ENCODE data around the gene MCCC2.
"Not testable (repeated sequence)": the region's sequence is repeated elsewhere in the genome, so short reads cannot be mapped to it uniquely, and the experiment has no call there.

Gene MCCC2

DNA sequence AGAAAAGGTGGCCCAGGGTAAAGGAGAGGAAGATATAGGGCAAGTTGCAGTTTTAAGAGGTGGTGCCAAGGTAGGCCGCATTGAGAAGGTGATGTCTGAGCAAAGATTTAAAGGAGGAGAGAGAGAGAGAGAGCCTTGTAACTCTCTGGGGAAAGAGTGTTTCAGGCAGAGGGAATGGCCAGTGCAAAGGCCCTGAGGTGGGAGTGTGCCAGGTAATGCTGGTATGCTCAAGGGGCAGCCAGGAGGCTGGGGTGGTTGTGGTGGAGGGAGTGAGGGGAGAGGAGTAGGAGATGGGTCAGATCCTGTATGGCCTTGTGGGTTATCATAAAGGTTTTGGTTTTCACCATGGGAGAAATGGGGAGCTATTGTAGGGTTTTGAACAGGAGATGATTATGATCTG, 9.9 kb downstream of the MCCC2 start:
- no peak for DNase-seq (ENCODE audit: low spot score)

- DNase-seq (ENCODE audit: low spot score): no peak
Observed at GRCh38 chr5:71600783-71601182, 13.6 kb downstream of the MCCC2 start.

- DNase-seq (ENCODE audit: low spot score): peak; percentile 78
Observed at GRCh38 chr5:71601222-71602026, 14.3 kb downstream of the MCCC2 start.

- DNase-seq (ENCODE audit: low spot score): not testable (repeated sequence)
Observed at GRCh38 chr5:71609916-71610315, 22.8 kb downstream of the MCCC2 start.

DNA sequence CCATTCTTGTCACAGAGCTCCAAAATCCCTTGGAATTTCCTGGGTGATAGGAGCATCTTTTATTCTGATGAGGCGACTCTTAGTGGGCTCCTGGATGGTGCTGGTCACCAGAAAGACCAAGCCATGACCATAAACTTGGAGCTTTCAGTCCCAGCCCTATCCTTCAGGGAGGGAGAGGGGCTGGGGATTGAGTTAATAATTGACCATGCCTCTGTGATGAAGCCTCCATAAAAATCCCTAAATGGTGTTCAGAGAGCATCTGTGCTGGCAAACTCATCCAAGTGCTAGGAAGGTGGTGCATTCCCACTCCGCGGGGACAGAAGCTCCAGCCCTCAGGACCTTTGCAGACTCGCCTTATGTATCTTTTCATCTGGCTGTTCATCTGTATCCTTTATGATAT, 28.7 kb downstream of the MCCC2 start:
- no peak for DNase-seq (ENCODE audit: low spot score)

GRCh38 chr5:71620630-71621029, 33.5 kb downstream of the MCCC2 start:
- DNase-seq (ENCODE audit: low spot score): no peak

DNA sequence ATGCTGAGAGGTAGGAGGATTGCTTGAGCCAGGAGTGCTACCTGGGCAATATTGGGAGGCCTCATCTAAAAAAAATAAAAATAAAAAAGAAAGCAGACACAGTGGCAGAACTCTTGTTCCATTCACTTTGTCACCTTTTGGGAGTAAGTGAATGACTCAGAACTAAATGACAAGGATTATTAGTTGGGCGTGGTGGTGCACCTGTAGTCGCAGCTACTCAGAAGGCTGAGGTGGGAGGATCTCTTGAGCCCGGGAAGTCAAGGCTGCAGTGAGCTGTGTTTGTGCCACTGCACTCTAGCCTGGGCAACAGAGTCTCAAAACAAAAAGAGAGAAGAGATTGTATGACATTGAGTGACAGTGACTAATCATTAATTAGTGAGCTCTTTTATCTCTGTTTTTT, 34.1 kb downstream of the MCCC2 start:
- DNase-seq (ENCODE audit: low spot score): no peak

DNA sequence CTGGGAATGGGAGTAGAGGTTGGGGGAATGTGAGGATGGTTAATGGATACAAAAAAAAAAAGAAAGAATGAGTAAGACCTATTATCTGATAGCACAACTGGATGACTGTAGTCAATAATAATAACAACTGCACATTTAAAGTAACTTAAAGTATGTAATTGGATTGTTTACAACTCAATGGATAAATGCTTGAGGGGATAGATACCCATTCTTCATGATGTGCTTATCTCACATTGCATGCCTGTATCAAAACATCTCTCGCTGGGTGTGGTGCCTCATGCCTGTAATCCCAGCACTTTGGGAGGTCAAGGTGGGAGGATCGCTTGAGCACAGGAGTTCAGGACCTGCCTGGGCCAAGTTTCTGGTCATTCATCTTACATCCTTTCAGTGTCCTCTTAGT, 34.6 kb downstream of the MCCC2 start:
- no peak for DNase-seq (ENCODE audit: low spot score)

DNA sequence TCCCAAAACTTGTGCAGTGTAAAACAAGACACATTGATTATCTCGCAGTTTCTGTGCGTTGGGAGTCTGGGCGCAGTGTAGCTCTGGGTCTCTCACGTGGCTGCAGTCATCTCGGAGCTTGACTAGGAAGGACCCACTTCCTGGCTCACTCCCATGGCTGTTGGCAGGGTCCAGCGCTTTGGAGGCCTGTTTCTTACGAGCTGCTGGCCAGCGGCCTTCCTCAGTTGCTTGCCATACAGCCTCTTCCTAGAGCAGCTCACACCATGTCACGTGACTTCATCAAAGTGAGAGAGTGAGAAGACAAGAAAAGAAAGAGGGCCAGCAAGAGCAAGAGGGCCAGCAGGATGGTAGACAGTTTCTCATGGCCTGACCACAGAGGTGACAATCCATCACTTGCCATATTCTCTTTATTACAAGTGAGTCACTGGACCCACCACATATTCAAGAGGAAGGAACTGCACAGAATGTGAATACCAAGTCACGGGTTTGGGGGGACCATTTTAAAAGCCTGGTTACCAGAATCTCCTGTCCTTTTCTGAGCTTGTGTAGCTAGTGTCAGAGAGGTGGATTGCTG, 36.2 kb downstream of the MCCC2 start:
- no peak for DNase-seq (ENCODE audit: low spot score)

DNA sequence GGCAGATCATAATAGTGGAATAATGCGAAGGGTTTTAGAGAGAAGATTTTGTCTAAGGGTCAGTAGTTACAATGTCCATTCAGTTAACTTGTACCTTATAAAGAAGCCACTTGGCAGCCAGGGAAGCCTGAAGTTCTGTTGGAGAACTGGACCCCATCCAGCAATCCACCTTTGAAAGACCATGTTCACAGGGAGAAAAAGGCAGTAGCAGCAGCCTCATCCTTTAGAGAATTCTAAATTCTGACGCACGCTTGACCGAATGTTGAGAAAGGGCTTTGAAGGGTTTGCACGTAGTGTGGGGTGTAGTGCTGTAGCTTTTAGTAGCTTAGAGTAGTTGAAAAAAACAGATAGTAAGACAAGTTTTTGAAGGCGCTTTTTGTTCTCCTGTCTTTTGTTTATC, 42.8 kb downstream of the MCCC2 start:
- DNase-seq (ENCODE audit: low spot score): no peak

- DNase-seq (ENCODE audit: low spot score): no peak
Observed at GRCh38 chr5:71631070-71631469, 43.9 kb downstream of the MCCC2 start.

DNA sequence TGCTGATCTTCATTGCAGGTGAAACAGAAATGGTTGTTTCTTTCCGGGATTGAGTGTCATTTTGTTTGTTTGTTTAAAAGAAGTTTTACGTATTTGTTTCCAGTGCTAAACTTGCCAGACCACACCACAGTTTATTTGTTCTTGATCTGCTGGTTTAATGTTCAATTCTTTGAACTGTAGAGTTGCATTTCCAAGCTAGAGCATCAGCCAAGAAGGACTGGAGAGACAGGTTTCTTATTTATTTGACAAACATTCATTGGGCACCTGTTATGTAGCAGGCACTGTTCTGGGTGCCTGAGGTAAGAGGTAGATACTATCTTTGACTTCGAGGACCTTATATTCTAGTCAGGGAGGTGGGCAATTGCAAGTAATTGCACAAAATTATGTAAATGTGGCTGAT, 45.0 kb downstream of the MCCC2 start:
- DNase-seq (ENCODE audit: low spot score): no peak

DNA sequence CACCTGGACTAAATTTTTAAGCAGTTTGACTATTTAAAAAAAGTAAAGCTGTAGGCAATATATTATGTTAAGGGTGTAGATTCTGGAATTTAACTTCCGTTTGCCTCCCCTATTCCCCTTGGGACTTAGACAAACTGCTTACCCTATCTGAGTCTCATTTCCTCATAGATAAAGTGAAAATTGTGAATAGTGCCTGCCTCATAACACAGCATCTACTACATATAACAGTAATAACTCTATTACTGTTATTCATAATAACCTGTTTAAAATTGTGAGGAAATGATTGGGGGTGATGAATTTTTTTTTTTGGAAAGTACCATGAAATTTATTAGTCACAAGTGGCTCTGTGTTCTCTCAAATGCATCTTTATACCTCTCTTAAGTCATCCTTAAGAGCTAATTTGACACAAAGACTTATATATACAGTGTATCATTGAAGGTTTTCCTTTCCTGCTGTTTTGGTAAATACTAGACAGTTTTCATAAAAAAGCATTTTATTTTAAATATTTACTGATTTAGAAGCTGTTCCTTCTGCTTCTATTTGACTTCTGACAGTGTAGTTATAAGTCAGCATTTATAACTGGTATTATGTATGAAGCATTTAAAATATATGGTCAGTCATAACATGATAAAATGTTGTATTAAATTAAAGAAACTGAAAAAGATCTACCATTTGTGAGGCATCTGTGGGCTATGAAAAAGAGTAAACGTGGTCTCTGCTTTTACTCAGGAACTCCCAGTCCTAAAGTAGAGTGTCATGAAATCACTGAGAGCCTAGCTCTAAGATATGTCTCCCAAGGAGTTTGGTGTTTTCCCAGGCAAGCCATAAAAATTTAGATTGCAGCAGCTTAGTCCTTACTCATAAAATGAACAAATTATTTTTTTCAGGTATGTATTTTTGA, 46.4 kb downstream of the MCCC2 start:
- no peak for DNase-seq (ENCODE audit: low spot score)

GRCh38 chr5:71637133-71637532, 50.0 kb downstream of the MCCC2 start:
- no peak for DNase-seq (ENCODE audit: low spot score)

GRCh38 chr5:71640408-71640807, 53.3 kb downstream of the MCCC2 start:
- no peak for DNase-seq (ENCODE audit: low spot score)

DNA sequence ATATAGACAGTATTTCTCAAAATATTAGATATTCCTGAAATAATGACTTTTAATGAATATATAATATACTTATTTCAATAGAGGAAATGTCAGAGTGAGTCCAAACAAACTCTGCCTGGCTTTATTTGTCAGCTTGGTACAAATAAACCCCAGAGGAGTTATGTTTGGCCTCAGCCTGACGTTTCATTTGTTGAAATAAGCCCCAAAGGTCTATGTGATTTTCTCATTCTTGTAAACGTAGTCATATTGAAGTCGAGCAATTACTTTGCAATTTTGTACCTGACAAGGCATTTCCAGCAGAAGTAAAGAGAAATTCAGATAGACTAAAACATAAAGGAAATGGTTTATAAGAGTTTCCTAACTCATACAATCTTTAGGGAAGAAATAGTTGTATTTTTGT, 57.9 kb downstream of the MCCC2 start:
- DNase-seq (ENCODE audit: low spot score): no peak

DNA sequence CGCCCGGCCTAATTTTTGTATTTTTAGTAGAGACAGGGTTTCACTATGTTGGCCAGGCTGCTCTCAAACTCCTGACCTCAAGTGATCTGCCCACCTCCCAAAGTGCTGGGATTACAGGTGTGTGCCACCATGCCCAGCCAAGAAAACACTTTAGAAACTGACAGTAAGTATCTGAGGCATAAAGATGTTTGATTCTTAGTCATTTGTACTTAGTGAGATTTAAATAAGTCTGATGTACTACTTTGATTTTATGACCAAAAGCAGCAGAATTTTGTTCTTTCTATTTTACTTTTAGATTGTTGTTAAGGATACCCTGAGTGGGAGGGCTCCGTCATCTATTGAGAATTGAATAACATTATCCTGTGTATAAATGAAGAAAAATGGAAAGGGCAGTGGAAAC, 63.8 kb downstream of the MCCC2 start:
- DNase-seq (ENCODE audit: low spot score): not testable (repeated sequence)

DNA sequence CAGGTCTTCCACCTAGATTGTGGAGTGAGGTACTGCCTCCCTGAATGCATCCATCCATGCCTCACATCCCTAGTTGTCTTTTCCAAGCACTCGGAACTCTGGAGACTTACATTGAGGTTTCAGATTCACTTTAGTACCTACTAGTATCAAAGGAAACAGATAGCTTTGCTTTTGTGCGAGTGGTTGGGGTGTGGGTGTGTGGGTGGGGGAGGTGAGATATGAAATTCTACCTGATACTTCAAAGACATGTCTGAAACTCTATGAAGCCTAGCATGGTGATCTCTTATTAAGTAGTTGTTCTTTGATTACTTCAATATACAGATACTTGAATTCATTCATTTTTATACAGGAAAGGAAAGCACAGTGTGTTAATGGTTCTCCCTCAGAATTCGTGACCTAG, 64.4 kb downstream of the MCCC2 start:
- DNase-seq (ENCODE audit: low spot score): no peak

DNA sequence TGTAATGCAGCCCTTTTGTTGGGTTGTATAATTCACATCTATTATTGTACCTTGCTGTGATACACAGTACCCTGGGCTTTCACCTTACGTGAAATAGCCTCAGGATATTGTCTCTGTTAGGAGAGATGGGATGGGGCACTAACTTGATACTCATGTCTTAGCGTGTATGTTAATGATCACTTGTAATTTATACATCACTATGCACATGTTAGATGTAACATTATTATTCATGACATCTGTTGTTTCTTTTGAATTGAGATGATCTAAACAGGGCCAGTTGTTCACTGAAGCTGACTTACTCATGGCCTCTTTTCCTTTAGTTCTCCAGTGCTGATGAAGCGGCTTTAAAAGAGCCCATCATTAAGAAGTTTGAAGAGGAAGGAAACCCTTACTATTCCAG, 65.2 kb downstream of the MCCC2 start:
- DNase-seq (ENCODE audit: low spot score): no peak

DNA sequence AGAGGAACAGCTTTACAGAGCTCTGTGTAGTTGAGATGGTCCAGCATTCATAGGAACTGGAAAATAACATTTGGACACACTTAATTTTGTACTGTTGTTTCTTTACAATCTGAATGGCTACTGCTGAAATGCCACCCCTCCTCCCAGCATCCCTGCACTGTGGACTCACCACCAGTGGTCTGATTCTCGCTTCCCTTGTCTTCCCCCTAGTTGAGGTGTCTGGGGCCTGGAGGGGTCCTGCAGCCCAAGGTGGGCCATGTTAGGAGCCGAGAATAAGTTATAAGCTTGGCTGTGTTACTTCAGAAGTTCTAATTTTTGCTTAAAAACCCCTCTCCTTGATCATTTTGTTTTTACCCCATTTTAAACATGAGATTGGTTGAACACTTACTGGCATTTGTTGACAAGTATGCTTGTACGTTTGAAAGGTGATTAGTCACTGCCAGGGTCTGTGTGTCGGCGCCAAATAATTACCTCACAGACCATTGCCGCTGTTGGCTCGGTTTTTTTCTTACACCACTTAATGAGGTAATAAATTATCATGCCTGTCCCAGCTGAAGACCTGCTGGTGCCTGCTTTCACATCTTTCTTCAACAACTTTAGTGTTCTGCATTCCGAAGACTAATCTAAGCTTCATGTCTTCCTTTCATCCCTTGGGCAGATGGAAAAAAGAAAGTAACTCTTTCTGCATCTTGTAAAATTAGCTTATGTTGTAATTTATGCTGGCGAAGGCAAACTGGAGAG, 65.8 kb downstream of the MCCC2 start:
- no peak for DNase-seq (ENCODE audit: low spot score)

DNA sequence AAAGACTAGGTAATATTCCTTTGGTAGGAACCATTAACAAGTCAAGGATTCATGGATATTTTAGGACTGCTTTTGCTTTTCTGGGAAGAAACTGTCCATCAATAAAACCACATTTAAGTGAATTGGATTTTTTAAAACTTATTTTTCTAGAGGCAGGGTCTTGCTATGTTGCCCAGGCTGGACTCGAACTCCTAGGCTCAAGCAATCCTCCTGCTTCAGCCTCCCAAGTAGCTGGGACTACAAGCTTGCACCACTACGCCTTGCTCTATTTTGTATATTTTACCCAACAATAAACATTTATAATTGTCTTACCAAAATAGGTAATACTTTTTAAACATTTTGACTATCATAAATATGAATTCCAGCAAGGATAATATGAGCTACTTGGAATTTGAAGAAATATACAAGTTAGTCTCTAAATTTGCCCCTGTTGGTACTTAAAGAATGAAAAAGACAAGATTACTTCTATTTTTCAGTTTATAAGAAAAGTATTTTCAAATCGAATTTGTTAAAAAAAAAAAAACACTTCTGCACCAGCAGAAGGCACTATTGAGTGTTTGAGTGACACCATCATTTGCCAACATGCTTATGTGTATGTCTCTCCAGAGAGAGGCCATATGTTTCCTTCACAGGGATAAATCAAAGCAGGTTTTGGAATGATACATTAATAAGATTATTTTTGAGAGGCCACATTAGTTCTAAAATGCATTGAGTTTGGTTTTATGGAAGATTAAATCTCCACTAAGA, 71.9 kb downstream of the MCCC2 start:
- no peak for DNase-seq (ENCODE audit: low spot score)

DNA sequence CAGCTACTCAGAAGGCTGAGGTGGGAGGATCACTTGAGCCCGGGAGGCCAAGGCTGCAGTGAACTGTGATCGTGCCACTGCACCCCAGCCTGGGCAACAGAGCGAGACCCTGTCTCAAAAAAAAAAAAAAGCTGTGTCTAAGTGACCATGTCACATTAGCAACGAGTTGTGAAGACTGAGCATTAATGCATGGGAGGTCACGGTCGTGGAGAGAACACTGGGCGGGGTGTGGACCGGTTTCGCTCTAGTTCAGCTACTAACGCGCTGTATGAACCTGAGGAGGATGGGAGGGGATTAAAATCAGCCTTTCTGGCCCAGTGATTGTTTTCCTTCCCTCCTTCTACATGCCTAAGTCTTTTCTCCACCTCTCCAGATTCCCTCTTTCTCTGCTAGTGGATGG, 75.2 kb downstream of the MCCC2 start:
- DNase-seq (ENCODE audit: low spot score): no peak
